HG02840 (cell line): ENCODE data around the gene AMPH.
"Not testable (repeated sequence)": the region's sequence is repeated elsewhere in the genome, so short reads cannot be mapped to it uniquely, and the experiment has no call there.

ENCODE experiments used
- ATAC-seq: cut with Tn5 transposase; IDR thresholded peaks from one replicate; pipeline ENCODE4 v1.9.1; 2021; ENCODE audit warnings: mild to moderate bottlenecking, moderate library complexity, moderate number of reproducible peaks; ENCODE audit not compliant: unreplicated experiment, low FRiP score

Gene AMPH

DNA sequence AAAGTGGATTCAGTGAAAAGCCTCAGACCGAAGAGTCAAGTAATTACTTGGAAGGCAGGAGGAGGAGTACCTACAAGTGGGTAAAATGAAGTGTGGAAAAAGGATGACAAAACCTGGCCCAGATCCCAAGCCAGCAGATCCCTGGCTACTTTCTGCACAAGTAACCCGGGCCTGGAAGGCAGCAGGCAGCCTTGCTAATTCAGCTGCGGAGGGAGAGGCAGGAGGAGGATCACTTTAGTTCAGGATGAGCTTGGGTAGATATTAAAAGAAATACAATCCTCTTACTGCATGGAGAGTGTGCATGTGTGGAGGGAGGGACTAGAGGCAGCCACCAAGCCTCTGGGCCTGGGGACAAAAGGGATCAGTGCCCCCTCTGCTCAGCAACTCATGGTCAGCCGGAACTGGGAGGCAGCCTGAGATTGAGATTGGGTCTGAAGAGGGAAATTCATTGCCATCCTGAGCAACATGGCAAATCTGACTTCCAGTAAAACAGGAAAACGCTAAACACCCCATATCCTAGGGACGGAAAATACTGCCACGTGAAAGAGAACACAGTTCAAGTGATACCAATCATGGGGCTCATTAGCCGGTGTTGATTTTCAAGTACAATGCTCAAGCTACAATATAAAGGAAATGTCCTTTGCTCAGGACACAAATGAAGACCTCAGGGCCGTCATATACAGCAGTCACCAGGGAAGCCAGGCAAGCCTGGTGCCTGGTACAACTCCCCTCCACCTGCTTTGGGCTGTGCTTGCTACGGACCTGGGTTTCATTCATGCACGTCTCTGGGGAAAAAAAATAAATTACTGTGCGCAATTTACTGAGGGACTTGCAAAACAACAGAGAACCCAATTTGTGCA is 1.3 kb downstream of the AMPH start:
- no peak for ATAC-seq

DNA sequence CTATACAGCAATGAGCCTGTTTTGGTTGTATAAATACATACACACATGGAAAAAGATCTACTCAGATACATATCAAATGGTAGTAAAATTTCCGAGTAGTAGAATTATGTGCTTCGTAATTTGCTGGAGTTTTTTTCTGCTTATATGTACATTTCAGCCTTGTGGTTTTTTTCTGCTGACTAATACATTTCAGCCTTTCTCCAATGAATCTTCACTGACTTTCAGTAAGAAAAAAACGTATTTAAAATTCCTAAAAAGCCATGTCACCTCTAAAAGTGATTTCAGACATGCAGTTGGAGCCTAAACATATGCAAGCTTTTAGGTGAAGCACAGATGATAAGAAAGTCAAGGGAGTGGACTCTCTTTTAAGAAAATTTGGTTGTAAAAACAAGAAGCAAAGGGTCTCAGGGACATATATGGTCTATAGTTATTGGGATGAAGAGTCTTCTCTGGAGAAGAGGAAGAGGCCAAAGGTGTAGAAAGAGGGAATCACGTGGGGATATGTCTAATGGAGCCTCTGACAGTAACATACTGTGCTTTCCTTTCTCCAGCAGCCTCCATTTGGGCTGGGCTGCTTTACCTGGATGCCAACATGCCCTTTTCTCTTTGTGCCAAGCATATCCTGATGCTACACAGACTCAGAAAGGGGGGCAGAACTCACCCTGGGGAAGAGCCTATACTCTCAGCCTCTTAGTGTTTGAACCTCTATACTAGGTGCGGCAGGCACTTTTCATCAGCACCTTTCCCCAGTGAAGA is 2.4 kb downstream of the AMPH start:
- ATAC-seq, result no peak

DNA sequence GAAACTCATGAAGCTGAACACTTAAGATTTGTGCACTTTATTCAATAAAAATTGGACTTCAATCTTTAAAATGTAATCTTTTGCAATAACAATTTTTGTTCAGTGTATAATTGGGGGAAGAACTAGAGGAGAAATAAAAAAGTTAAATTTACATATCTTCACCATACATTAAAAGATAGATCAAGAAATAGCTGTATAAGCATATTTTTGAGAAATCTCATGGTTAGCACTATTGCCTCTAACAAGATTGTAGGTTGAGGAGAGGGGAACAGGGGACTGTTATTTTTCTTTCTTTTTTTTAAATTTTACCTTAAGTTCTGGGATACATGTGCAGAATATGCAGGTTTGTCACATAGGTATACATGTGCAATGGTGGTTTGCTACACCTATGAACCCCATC is 5.3 kb downstream of the AMPH start:
- ATAC-seq, result no peak

DNA sequence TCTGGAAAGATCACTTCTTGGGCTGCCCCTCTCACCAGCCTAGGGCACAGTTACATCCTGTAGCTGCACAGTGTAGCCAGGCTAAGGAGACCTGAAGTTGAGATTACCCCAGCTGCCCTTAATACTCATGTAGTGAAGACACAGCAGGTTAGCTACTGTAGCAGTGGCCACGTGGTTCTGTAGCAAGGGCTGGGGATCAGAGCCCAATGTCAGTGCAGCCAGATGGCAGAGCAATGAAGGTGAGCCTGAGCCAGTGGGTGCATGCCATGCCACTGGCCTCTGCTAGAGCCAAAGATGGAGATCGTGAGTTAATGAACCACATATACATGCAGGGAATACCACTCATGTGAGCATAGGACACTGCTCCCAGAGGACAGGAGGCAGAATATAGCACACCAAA is 15.5 kb downstream of the AMPH start:
- ATAC-seq, result no peak

DNA sequence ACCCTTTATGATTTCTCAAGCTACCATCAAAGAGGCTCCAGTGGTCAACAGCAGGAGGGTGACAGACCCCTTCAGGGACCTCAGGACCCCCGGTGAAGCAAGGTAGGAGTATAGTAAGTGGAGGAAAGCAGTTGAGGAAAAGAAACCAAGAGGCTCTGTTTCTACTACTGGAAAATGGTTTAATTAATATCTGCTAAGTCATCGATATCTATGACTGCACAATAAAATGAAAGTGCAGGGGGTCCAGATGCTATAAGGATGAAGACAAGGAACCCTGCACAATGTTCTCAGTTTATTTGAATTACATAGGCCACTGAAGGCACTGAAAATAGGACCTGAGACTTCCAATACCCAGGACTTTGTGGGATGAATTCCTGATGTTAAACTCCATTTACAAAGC is 23.7 kb downstream of the AMPH start:
- ATAC-seq, result no peak

DNA sequence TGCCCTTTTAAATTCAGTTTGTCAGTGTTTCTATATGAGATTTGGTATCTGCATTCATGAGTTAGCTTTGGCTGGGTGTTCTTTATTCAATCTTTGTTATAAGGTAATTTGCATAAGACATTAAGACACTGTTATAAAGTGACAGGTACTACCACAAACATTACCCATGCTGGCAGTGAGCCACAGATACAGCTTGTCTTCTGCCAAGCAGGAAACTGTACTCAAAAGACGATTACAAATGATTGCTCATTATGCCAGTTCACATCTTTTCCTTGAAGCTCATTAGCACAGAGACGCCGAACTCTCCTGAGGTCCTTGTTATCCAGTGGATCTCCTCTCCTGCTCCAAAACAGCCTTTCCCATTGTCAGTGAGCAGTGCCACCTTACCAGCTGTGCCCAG is 30.4 kb downstream of the AMPH start:
- ATAC-seq, result no peak

DNA sequence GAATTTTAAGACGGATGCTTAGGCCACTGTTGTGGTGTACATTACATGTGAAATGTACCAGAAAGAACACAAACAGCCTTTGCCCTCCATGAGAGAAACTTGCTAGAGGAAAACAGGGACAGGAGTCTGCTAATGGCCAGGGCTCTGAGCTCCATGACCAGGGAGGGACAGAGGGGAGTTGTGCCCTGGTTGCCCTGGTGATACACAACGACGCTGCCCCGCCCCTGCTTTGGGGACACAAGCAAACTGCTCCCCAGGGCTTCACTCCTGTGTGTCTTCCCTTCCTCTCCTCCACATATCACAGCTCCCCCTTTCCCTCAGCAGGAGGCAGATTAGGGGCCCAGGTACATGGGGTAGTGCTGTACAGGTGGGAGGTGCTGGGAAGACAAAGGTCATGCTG is 36.2 kb downstream of the AMPH start:
- no peak for ATAC-seq

DNA sequence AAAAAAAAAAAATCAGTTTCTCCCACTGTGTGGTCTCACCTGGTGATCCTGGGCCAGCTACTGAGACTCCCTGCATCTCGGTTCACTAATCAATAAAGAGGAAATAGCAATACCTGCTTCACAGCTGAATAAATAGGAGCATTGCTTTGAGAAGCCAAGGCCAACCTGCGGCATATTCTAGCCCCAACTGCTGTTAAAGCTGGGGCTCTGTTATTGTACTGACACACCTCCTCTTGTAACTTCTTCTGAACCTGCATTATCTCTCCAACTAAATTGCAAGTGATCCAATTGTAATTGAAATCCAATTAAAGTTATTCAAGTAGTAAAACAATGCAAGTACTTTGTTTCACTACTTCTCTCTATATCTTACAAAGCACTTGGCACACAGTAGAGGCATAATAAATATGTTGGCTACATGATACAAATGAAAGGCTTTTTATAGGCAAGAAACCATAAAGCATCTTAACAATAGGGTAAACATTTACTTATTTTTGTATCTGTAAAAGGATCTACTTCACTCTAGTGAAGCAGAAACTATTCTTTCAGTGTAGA is 38.4 kb downstream of the AMPH start:
- no peak for ATAC-seq

DNA sequence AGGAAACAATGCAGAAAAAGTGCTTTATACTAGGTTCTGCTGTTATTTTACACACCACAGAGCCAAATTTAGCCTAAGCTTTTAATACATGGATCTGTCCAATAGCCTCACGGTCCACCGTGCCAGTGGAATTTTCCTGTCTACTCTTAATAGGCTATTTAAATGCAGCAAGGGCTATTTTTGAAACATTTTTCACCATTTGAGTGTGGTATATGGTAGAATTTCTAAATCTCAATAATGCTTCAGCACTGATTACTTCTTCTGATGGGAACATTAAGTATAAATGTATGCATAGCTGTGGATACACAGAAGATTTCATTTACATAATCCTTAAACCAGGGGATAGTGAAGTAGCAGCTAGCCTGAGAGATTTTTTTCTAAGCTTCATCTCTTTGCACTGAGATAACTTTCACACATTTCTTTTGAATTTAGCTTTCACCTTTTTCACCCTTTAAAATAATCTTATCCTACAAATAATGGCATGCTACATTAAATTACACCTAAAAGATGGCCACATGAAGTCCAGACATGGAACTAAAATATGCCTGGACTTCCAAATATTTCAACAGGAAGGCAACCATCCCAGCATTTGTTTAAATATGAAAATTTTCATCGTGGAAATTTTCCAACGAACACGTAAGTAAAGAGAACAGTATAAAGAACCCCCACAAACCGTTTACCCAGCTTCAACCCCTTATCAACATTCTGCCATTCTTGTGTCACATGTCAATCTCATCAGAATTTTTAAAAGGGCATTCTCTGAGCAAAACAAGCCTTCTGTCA is 45.4 kb downstream of the AMPH start:
- ATAC-seq, result no peak

DNA sequence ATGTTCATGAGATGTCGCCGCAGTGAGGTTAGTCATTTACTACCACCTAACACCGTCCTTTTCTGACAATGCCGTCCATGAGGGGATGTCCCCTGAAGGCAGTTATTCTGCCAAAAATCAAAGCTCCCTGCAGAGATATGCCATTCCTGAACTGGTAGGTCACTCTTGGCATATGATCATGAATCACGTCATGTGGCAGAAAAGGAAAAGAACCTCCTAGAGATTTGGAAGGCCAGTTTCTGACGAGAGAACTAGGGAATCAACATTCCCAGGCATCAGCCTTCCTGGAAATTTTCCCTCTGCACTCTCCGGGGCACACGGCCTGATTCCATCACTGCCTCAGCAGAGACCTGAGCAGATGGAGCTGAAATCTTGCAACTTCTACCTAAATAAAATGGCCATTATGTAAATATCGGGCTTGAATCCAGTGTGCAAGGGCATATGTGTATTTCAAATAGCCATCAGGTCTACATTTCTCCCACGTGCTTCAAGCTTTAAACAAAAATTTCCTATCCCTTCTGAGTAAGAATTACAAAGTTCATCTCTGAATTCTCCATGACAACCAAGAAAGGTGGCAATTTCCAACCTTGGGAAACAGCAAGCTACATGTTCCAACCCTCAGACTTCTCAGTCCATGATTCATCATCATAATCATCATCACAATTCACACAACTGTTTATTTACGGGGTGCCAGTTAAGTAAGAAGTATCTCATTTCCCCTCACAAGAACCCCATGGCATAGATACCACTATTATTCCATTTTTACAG is 46.5 kb downstream of the AMPH start:
- ATAC-seq, result no peak

DNA sequence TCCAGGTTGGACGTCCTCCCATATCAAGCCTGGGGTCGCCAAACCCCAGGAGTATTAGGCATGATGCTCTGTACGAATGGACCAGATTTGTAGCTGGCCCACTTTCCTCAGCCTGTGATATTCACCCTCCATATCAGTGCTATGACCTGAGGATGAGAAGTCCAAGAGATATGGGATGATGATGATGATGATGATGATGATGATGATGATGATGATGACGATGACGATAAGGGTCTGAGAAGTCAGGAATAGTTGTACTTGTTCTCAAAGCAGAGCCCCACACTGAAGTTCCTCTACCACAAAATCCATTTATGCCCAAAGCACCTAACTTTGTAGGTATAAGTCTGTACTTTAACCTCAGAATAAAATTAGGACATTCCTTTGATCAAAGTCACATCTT is 50.7 kb downstream of the AMPH start:
- ATAC-seq, result no peak

DNA sequence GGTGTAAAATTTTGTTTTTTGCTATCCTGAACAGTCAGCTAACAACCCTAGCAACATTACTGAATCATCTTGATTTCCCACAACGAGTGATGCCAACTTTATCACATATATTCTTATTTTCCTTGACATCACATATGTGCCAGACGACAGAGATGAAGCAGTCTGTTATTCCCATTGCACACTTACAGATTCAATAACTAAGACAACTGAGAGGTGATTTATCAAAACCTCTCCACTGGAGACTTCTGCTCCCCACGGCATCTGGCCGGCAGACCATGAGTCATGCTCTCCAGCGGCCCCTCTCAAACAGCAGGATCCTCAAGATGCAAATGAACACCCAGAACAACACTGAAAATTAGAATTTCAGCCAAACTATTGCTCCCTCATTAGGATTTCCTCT is 57.1 kb downstream of the AMPH start:
- no peak for ATAC-seq

DNA sequence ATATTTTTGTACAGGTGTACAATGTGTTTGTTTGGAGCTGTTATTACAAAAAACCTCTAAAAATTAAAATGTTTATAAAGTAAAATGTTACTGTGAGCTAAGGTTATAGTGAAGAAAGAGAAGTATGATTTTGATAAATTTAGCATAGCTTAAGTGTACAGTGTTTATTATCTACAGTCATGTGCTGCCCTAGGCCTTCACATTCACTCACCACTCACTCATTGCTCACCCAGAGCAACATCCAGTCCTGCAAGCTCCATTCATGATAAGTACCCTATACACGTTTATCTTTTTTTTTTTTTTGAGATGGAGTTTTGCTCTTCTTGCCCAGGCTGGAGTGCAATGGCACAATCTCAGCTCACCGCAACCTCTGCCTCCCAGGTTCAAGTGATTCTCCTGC is 59.6 kb downstream of the AMPH start:
- not testable (repeated sequence) for ATAC-seq

DNA sequence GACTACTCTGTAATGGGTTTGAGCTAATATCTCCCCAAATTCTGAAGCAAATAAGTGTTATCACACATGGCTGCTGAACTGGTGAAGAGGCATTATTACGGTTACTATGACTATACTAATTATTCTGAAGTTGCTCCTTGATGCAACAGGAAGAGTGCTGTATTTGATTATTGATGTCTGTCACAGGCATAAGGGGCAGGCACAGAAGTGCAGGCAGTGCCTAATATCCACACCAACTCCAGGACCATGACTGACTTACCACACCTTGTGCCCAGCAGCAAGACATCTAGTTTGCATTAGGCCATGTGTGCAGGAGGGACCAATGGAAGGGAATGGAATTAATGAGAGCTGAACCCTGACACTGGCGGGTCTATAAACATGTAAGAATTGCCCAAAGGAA is 62.7 kb downstream of the AMPH start:
- no peak for ATAC-seq

DNA sequence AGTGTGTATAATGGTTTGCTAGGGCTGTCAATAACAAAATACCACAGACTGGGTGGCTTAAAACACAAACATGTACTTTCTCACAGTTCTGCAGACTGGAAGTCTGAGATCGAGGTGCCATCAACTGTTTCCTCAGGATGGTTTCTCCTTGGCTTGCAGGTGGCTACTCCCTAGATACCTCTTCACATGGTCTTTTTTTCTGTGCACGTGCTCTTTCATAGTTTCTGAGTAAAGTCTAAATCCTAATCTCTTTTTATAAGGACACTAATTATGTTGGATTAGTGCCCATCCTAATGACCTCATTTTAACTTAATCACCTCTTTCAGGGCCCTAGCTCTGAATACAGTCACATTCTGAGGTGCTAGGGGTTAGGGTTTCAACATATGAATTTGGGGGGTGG is 65.9 kb downstream of the AMPH start:
- ATAC-seq, result no peak

DNA sequence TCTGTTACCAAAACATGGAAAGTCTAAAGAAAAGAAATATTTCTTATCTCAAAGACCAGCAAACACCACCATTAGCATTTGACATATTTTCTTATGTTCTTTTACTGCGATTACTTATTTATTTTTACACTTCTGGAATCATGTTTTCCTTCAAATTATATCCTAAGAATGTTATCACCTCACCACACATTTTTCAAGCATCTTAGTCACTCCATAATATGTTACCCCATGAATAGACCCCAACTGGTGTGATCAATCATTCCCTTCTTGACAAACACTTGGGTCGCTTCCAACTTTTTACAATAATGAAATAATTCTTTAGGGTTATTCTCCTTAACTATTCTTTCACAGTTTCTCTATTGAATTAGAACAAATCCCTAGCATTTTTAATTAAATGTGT is 67.4 kb downstream of the AMPH start:
- no peak for ATAC-seq

DNA sequence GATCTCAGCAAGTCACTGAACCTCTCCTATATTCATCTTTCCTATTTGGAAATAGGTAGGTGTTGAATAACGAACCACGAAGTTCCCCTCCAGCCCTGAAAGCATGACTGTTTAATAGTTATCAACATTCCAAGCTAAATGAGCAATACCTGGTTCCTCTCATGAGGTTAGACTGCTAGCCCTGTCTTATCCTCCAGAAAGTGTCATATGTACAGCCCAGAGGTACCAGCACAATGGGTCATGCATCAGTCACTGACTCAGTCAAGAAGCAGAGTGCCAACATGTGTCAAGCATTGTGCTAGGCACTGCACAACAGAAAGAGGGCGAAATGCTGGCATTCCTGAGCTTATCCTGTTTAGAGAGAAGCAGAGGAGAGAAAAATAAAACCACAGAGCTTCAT is 70.0 kb downstream of the AMPH start:
- no peak for ATAC-seq

DNA sequence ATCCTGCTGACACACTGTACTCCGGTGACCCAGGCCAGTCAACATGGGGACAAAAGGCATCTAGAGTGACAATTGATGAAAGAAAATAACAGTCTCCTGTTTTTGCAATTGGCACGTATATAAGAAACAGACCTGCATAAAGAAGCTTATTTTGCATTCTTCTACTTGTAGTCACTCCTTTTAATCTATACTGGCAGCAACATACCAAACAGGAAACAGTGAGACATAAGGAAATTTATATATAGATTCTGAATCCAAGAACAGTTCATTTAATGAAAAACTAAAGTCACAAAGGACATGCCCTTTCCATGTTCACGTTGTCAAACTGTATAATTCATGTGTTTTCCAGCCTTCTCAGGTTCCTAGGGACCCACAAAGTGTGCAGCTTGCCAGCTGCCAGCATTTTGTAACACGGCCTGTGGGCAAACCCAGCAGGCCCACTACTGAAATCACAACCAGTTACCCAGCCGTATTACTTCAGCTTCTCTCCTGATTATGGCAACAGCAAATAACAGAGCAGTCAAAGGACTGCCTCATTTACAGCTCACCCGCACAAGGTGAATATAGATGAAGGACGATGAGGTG is 72.3 kb downstream of the AMPH start:
- no peak for ATAC-seq

DNA sequence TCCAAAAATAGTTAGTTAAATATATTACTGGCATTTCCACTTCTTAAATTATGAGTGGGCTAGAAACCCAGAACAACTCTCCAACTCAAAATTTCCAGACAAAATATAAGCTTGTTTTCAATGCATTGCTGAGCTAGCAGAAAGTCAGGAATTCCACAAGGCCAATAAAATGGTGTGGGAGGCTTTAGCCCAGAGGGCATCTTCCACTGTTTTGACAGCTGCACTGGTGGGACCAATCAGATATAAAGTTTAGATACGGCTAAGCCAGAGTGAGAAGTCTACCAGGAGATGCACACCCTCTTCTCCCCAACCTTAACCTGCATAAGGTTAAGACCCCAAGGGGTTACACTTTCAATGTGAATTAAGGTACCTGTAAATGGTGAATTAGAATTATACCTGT is 76.6 kb downstream of the AMPH start:
- no peak for ATAC-seq

DNA sequence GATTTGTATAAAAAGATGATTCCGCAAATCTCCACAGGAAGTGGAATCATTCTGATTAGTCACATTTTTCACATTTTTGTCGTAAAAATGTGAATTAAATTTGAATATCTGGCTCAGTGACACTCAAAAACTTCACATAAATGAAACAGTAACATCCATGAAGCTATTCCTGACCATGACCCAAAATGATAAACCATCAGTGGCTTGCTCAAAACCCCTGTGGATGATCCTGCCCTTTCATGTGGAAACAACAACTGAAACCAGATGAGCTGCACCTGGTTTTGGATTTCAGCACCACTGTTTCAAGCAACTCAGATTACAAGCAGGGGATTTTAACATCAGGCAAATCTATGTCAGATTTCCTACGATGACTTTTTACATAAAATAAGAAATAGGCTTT is 80.3 kb downstream of the AMPH start:
- no peak for ATAC-seq
